ENCODE measurements around the gene CRACR2A.

The CRACR2A gene

GRCh38 chr12:3597526-3598210 is 155.2 kb downstream of the CRACR2A start:
- DNase-seq (ENCODE audit: low read depth), result no peak
- TF ChIP-seq CTCF (IDR thresholded peaks at IDR 0.05; ENCODE audit: insufficient read depth, low read depth, low read length, missing control alignments), result no peak
- no peak overlapping the region for H3K4me3 ChIP-seq (ENCODE audit: low read depth, low read length)

GRCh38 chr12:3596703-3597415 is 156.1 kb downstream of the CRACR2A start:
- no peak for TF ChIP-seq CTCF (IDR thresholded peaks at IDR 0.05; ENCODE audit: insufficient read depth, low read depth, low read length, missing control alignments)
- no peak for DNase-seq (ENCODE audit: low read depth)
- H3K4me3 ChIP-seq (ENCODE audit: low read depth, low read length), result no peak overlapping the region

GRCh38 chr12:3595721-3596120 is 157.2 kb downstream of the CRACR2A start:
- DNase-seq (ENCODE audit: low read depth), result no peak
- no peak overlapping the region for H3K4me3 ChIP-seq (ENCODE audit: low read depth, low read length)
- TF ChIP-seq CTCF (IDR thresholded peaks at IDR 0.05; ENCODE audit: insufficient read depth, low read depth, low read length, missing control alignments), result no peak

- TF ChIP-seq CTCF (IDR thresholded peaks at IDR 0.05; ENCODE audit: insufficient read depth, low read depth, low read length, missing control alignments), result no peak
- no peak for DNase-seq (ENCODE audit: low read depth)
- no peak overlapping the region for H3K4me3 ChIP-seq (ENCODE audit: low read depth, low read length)
These were observed 157.9 kb downstream of the CRACR2A start for GRCh38 chr12:3594966-3595365.

GRCh38 chr12:3593906-3594483 is 158.9 kb downstream of the CRACR2A start:
- no peak overlapping the region for H3K4me3 ChIP-seq (ENCODE audit: low read depth, low read length)
- TF ChIP-seq CTCF (IDR thresholded peaks at IDR 0.05; ENCODE audit: insufficient read depth, low read depth, low read length, missing control alignments), result no peak
- no peak for DNase-seq (ENCODE audit: low read depth)

- no peak for DNase-seq (ENCODE audit: low read depth)
- H3K4me3 ChIP-seq (ENCODE audit: low read depth, low read length), result no peak overlapping the region
- no peak for TF ChIP-seq CTCF (IDR thresholded peaks at IDR 0.05; ENCODE audit: insufficient read depth, low read depth, low read length, missing control alignments)
These were observed 159.9 kb downstream of the CRACR2A start for GRCh38 chr12:3592856-3593625.
